ENCODE results near the gene ESR2.

GRCh38 chr14:64220056-64220455 is 74.1 kb downstream of the ESR2 start:
- TF ChIP-seq EZH2phosphoT487 (IDR thresholded peaks at IDR 0.05; ENCODE audit: low read depth, severe bottlenecking, unreplicated experiment) (no peak), EZH2 (IDR thresholded peaks at IDR 0.05; ENCODE audit: borderline replicate concordance) (no peak)

All from hepatocyte (in vitro differentiated cells).